ENCODE results near the gene PRPSAP1.

The PRPSAP1 gene

DNA sequence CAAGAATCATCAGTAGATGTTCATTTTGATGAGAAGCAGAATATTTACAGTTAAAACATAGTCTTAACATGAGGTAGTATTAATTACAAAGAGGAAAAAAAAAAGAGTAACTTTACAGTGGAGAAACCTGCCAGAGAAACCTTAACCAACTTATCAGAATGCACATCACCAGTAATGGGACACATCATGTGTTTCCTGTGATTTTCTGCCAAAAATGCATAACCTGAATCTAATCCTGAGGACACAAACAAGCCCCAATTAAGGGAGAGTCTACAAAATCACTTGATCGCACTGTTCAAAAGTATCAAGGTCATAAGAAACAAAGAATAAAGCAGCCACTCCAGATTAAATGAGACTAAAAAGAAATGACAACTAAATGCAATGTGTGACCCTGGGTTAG lies 27.4 kb downstream of the PRPSAP1 start:
- H3K4me3 ChIP-seq (ENCODE audit: low read depth, low read length) = no peak overlapping the region
- no peak for TF ChIP-seq CTCF (IDR thresholded peaks at IDR 0.05; ENCODE audit: borderline replicate concordance, insufficient read depth, low read depth, low read length)

DNA sequence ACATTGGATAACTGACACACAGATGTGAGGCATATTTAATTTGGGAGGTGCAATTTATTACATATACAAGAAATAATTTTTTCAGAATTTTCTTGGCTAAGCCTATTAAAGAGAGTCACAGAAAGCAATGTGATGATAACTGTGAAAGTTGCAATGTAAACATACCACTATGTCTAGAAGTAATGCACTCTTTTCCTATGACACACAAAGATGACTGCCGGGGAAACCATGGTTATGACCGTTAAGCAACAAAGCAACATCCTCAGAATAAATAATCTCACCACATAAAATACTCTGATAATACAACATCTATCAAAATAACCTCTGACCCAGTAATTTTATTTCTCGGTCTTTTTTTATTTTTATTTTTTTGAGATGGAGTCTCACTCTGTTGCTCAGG lies 35.1 kb downstream of the PRPSAP1 start:
- H3K4me3 ChIP-seq (ENCODE audit: low read depth, low read length) = no peak overlapping the region

GRCh38 chr17:76317535-76317934 lies 36.2 kb downstream of the PRPSAP1 start:
- no peak overlapping the region for H3K4me3 ChIP-seq (ENCODE audit: low read depth, low read length)
- no peak for TF ChIP-seq CTCF (IDR thresholded peaks at IDR 0.05; ENCODE audit: borderline replicate concordance, insufficient read depth, low read depth, low read length)

More for the DNA sequence above, 35.1 kb downstream of the PRPSAP1 start:
- no peak for TF ChIP-seq CTCF (IDR thresholded peaks at IDR 0.05; ENCODE audit: borderline replicate concordance, insufficient read depth, low read depth, low read length)

- no peak for TF ChIP-seq CTCF (IDR thresholded peaks at IDR 0.05; ENCODE audit: borderline replicate concordance, insufficient read depth, low read depth, low read length)
- H3K4me3 ChIP-seq (ENCODE audit: low read depth, low read length) = no peak overlapping the region
These were observed 39.1 kb downstream of the PRPSAP1 start for GRCh38 chr17:76314392-76315227.

- H3K4me3 ChIP-seq (ENCODE audit: low read depth, low read length) = no peak overlapping the region
- TF ChIP-seq CTCF (IDR thresholded peaks at IDR 0.05; ENCODE audit: borderline replicate concordance, insufficient read depth, low read depth, low read length) = no peak
These were observed 41.0 kb downstream of the PRPSAP1 start for GRCh38 chr17:76312735-76313134.

GRCh38 chr17:76309461-76309860 lies 44.3 kb downstream of the PRPSAP1 start:
- H3K4me3 ChIP-seq (ENCODE audit: low read depth, low read length) = no peak overlapping the region
- no peak for TF ChIP-seq CTCF (IDR thresholded peaks at IDR 0.05; ENCODE audit: borderline replicate concordance, insufficient read depth, low read depth, low read length)

DNA sequence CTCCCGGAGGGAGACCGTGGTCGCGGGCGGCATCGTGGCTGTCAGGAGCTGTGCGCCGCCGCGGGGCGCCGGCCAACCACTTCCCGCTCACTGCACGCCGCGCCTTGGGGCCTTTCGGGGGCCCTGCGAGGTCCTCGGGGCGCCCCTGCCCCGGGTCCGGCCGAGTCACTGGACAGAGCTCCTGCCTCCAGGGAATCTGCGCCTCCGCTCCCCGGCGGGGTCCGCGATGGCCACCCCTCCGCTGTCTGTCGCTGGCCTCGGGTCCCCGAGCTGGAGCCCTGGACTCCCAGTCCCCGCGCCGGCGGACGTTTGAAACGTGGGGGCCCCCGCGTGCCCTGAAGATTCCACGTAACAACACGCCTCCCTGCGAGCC lies 45.8 kb downstream of the PRPSAP1 start, which contains the start of gene QRICH2:
Gene QRICH2 (minus strand): TSS at position 311 of the 373 bp plus-strand sequence. CDS start 278 bp downstream, at position 33.
- no peak within 1 kb of the TSS for H3K4me3 ChIP-seq (ENCODE audit: low read depth, low read length)
- no peak for TF ChIP-seq CTCF (IDR thresholded peaks at IDR 0.05; ENCODE audit: borderline replicate concordance, insufficient read depth, low read depth, low read length)

Data from GM12875 (cell line).